HTERT RPE-1 (cell line): ENCODE measurements around the gene FLACC1.

Experiments
- in situ Hi-C: fragments of 300-500 bp; cut with MboI; formaldehyde crosslinking; loops from 4 replicates; pipeline ENCODE4 v1.14.3; 2020; ENCODE audit warnings: low sequenced_read_pairs

Gene FLACC1

GRCh38 chr2:201280191-201281040 lies 76.7 kb downstream of the FLACC1 start:
- in situ Hi-C loops: no loop called here

GRCh38 chr2:201279079-201279478 lies 78.1 kb downstream of the FLACC1 start:
- in situ Hi-C loops: no loop called here

GRCh38 chr2:201276511-201276910 lies 80.6 kb downstream of the FLACC1 start:
- in situ Hi-C loops: no loop called here

GRCh38 chr2:201275990-201276389 lies 81.2 kb downstream of the FLACC1 start:
- in situ Hi-C loops: no loop called here

GRCh38 chr2:201275069-201275468 lies 82.1 kb downstream of the FLACC1 start:
- in situ Hi-C loops: no loop called here

- in situ Hi-C loops: no loop called here
Observed at GRCh38 chr2:201273330-201273983, 83.7 kb downstream of the FLACC1 start.

GRCh38 chr2:201271917-201272316 lies 85.2 kb downstream of the FLACC1 start:
- in situ Hi-C loops: no loop called here

- in situ Hi-C loops: no loop called here
Observed at GRCh38 chr2:201270293-201271001, 86.7 kb downstream of the FLACC1 start.

- in situ Hi-C loops: no loop called here
Observed at GRCh38 chr2:201269764-201270163, 87.4 kb downstream of the FLACC1 start.

GRCh38 chr2:201267278-201268030 lies 89.7 kb downstream of the FLACC1 start:
- in situ Hi-C loops: no loop called here

GRCh38 chr2:201266629-201267028 lies 90.5 kb downstream of the FLACC1 start:
- in situ Hi-C loops: no loop called here

- in situ Hi-C loops: no loop called here
Observed at GRCh38 chr2:201264472-201265173, 92.5 kb downstream of the FLACC1 start.

GRCh38 chr2:201263779-201264178 lies 93.4 kb downstream of the FLACC1 start:
- in situ Hi-C loops: no loop called here

GRCh38 chr2:201262718-201263117 lies 94.4 kb downstream of the FLACC1 start:
- in situ Hi-C loops: no loop called here

- in situ Hi-C loops: no loop called here
Observed at GRCh38 chr2:201261906-201262305, 95.2 kb downstream of the FLACC1 start.

GRCh38 chr2:201261471-201261870 lies 95.7 kb downstream of the FLACC1 start:
- in situ Hi-C loops: no loop called here

GRCh38 chr2:201260302-201260800 lies 96.8 kb downstream of the FLACC1 start, which contains the start of gene CASP8:
TSS of gene CASP8 (plus strand) at chr2:201260536. CDS start at chr2:201266487, 5,951 bp downstream.
- in situ Hi-C loops: no loop called here

GRCh38 chr2:201258666-201259615 lies 98.2 kb downstream of the FLACC1 start:
- in situ Hi-C loops: no loop called here
